Natural killer cell (primary cell): Measurements from ENCODE around the gene SGO2. TPM values are rescaled to one million over a fixed set of nuclear protein-coding genes. Genes with fewer than 3 reads are reported as not detected.

Experiments used
- ATAC-seq, 3 donors: fragments of 150-1000 bp in 2 of 3; fragments of 200-7000 bp in 1 of 3; cut with Tn5 transposase; 1 replicate in 1 of 3; 2 replicates in 2 of 3; pipeline ENCODE4 v1.10.0; 2021; ENCODE audit warnings: mild to moderate bottlenecking in 2 of 3, moderate library complexity in 2 of 3
- DNase-seq, 2 donors: peaks; one replicate each; pipeline versions ENCODE4 v3.0.0 to v3.0.0-alpha.2; 2013 to 2021; ENCODE audit warnings: mixed read lengths in 1 of 2
- H3K27ac ChIP-seq: one replicate; pipeline ENCODE4 v1.5.1; 2013; ENCODE audit warnings: mild to moderate bottlenecking, low read length
- H3K27me3 ChIP-seq: one replicate; pipeline ENCODE4 v1.6.1; 2013; ENCODE audit warnings: low read length; ENCODE audit not compliant: control insufficient read depth, insufficient read depth
- H3K36me3 ChIP-seq: one replicate; pipeline ENCODE4 v1.6.1; 2013; ENCODE audit warnings: low read length; ENCODE audit not compliant: control insufficient read depth, insufficient read depth
- H3K4me1 ChIP-seq: one replicate; pipeline ENCODE4 v1.6.1; 2013; ENCODE audit warnings: low read length; ENCODE audit not compliant: control insufficient read depth, insufficient read depth
- H3K4me3 ChIP-seq: one replicate; pipeline ENCODE4 v1.5.1; 2013; ENCODE audit warnings: low read length
- H3K9me3 ChIP-seq: one replicate; pipeline ENCODE4 v1.6.1; 2013; ENCODE audit warnings: low read length; ENCODE audit not compliant: control insufficient read depth, insufficient read depth
- H3K27ac Mint-ChIP-seq, 2 donors: one replicate each; pipeline ENCODE4 v1.8.0; 2022; ENCODE audit warnings: mild to moderate bottlenecking in 2 of 2, mixed read lengths in 2 of 2, moderate library complexity in 1 of 2
- H3K27me3 Mint-ChIP-seq, 2 donors: one replicate each; pipeline ENCODE4 v1.8.0; 2022; ENCODE audit warnings: low read depth in 2 of 2, mixed read lengths in 2 of 2
- H3K36me3 Mint-ChIP-seq: one replicate; pipeline ENCODE4 v1.8.0; 2022; ENCODE audit warnings: mixed read lengths
- H3K4me1 Mint-ChIP-seq, 2 donors: one replicate each; pipeline ENCODE4 v1.8.0; 2022; ENCODE audit warnings: mixed read lengths in 2 of 2
- H3K4me3 Mint-ChIP-seq: one replicate; pipeline ENCODE4 v1.8.0; 2022; ENCODE audit warnings: mild to moderate bottlenecking, moderate library complexity, mixed read lengths
- H3K9me3 Mint-ChIP-seq, 2 donors: one replicate each; pipeline ENCODE4 v1.8.0; 2022; ENCODE audit warnings: mixed read lengths in 2 of 2
- WGBS: methylation state at CpG from one replicate; pipeline ENCODE4 v1.1.7; 2013; ENCODE audit warnings: missing lambda C conversion rate; ENCODE audit not compliant: insufficient coverage; 5-methylcytosine and 5-hydroxymethylcytosine counted together
- intact Hi-C: fragments of 100-400 bp; cut with micrococcal nuclease; formaldehyde crosslinking; loops from one replicate; pipeline ENCODE4 v1.14.2; 2022
- total RNA-seq, 4 donors: library from RNA; stranded (reverse); fragments of 120-200 nt in 1 of 4; gene quantifications; one replicate each; pipeline versions ENCODE4 v1.2.3 to v1.2.4, GENCODE V29; 2013 to 2022
- TF ChIP-seq, protein P1 (sequence below): fragments of 200-600 bp; IDR thresholded peaks from one replicate; pipeline ENCODE4 v1.8.0; 2022; ENCODE audit warnings: antibody characterized with exemption

Gene SGO2
- total RNA-seq, 3 donors from 2014 or later (not counting 1 experiment from before 2014, with no cell fraction given), result 2.3 to 5.4 (median 3.1) TPM

DNA sequence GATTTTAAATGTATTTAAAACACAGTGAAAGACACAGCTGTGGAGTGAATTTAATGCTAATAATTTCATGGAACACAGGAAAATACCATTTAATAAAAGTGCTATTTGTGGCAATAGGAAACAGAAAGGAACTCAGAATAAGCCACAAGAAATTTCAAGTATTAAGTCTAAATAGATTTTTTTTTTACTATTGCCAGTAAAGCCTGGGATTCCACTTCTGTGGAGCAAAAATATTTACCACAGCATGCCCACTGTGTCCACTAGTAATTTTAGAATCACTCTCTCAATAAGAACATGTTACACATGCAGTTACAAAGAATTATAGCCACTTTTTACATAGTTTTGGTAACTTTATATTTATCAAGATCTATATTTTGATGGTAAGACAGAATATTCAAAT is 33.4 kb upstream of the SGO2 start:
- H3K27ac Mint-ChIP-seq, result no peak overlapping the region
- intact Hi-C loops, result no loop called here
- Histone ChIP-seq H3K27me3 (no peaks in the 10 kb centered on the region), H3K4me3 (no peak overlapping the region), H3K36me3 (peaks cover 61% of the 10 kb centered on the region), H3K27ac (no peak overlapping the region), H3K9me3 (no peaks in the 10 kb centered on the region), H3K4me1 (no peaks in the 10 kb centered on the region)
- peaks cover 25% of the 10 kb centered on the region for H3K36me3 Mint-ChIP-seq
- no peak for DNase-seq
- ATAC-seq, result no peak
- no peaks in the 10 kb centered on the region for H3K4me1 Mint-ChIP-seq
- no peak overlapping the region for H3K4me3 Mint-ChIP-seq
- TF ChIP-seq, protein P1, sequence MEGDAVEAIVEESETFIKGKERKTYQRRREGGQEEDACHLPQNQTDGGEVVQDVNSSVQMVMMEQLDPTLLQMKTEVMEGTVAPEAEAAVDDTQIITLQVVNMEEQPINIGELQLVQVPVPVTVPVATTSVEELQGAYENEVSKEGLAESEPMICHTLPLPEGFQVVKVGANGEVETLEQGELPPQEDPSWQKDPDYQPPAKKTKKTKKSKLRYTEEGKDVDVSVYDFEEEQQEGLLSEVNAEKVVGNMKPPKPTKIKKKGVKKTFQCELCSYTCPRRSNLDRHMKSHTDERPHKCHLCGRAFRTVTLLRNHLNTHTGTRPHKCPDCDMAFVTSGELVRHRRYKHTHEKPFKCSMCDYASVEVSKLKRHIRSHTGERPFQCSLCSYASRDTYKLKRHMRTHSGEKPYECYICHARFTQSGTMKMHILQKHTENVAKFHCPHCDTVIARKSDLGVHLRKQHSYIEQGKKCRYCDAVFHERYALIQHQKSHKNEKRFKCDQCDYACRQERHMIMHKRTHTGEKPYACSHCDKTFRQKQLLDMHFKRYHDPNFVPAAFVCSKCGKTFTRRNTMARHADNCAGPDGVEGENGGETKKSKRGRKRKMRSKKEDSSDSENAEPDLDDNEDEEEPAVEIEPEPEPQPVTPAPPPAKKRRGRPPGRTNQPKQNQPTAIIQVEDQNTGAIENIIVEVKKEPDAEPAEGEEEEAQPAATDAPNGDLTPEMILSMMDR, result no peak
- H3K9me3 Mint-ChIP-seq, result no peaks in the 10 kb centered on the region
- no peaks in the 10 kb centered on the region for H3K27me3 Mint-ChIP-seq

GRCh38 chr2:200494048-200494447 is 32.0 kb upstream of the SGO2 start:
- Mint-ChIP-seq H3K9me3 (no peaks in the 10 kb centered on the region), H3K27ac (no peak overlapping the region), H3K4me1 (peaks cover under 1 to 1% of the 10 kb centered on the region in 2 donors), H3K27me3 (no peaks in the 10 kb centered on the region), H3K36me3 (peaks cover 39% of the 10 kb centered on the region), H3K4me3 (no peak overlapping the region)
- TF ChIP-seq, protein P1, result no peak
- Histone ChIP-seq H3K27ac (no peak overlapping the region), H3K4me1 (no peaks in the 10 kb centered on the region), H3K27me3 (no peaks in the 10 kb centered on the region), H3K4me3 (no peak overlapping the region), H3K36me3 (peaks cover 65% of the 10 kb centered on the region), H3K9me3 (no peaks in the 10 kb centered on the region)
- WGBS, result 88% methylated on average over 1 of the region's 2 CpGs
- intact Hi-C loops, result no loop called here
- DNase-seq, result no peak
- ATAC-seq, result no peak

- H3K27ac ChIP-seq, result no peak overlapping the region
- no peak for DNase-seq
- TF ChIP-seq, protein P1, result no peak
- no peak overlapping the region for H3K27ac Mint-ChIP-seq
- WGBS, result 93% methylated on average over 1 of the region's 1 CpG
- H3K4me3 ChIP-seq, result no peak overlapping the region
- ATAC-seq, result no peak
- no peaks in the 10 kb centered on the region for H3K27me3 ChIP-seq
- no peaks in the 10 kb centered on the region for H3K9me3 Mint-ChIP-seq
- peaks cover 53% of the 10 kb centered on the region for H3K36me3 ChIP-seq
- no peak overlapping the region for H3K4me3 Mint-ChIP-seq
- peaks cover 29% of the 10 kb centered on the region for H3K36me3 Mint-ChIP-seq
- H3K27me3 Mint-ChIP-seq, result no peaks in the 10 kb centered on the region
- intact Hi-C loops, result no loop called here
- no peaks in the 10 kb centered on the region for H3K9me3 ChIP-seq
- peaks cover 5 to 6% of the 10 kb centered on the region in 2 donors for H3K4me1 Mint-ChIP-seq
- no peaks in the 10 kb centered on the region for H3K4me1 ChIP-seq
Measured at GRCh38 chr2:200496696-200497095, 29.3 kb upstream of the SGO2 start.

- Mint-ChIP-seq H3K27me3 (no peaks in the 10 kb centered on the region), H3K4me3 (no peak overlapping the region), H3K9me3 (peaks cover 0 to 2% of the 10 kb centered on the region in 2 donors), H3K27ac (no peak overlapping the region), H3K4me1 (peaks cover 5 to 6% of the 10 kb centered on the region in 2 donors), H3K36me3 (peaks cover 22% of the 10 kb centered on the region)
- ATAC-seq, result no peak
- Histone ChIP-seq H3K9me3 (no peaks in the 10 kb centered on the region), H3K4me1 (no peaks in the 10 kb centered on the region), H3K4me3 (no peak overlapping the region), H3K36me3 (peaks cover 39% of the 10 kb centered on the region), H3K27me3 (no peaks in the 10 kb centered on the region), H3K27ac (no peak overlapping the region)
- intact Hi-C loops, result no loop called here
- TF ChIP-seq, protein P1, result no peak
- DNase-seq, result no peak
- 96% methylated on average over 1 of the region's 2 CpGs for WGBS
Measured at GRCh38 chr2:200498402-200499162, 27.4 kb upstream of the SGO2 start.
